ENCODE measurements around the gene TXNRD1. TPM values are rescaled to one million over a fixed set of nuclear protein-coding genes. Genes with fewer than 3 reads are reported as not detected.

The TXNRD1 gene
- total RNA-seq, 2 donors from 2014 or later = 75.8 to 103 TPM

Other genes with a start within 250 kb of the TXNRD1 start
- gene TDG, start 249.9 kb upstream of the TXNRD1 start, total RNA-seq = 10 to 100 TPM; 50.8 to 55.2 TPM
- gene GLT8D2, start 165.6 kb upstream of the TXNRD1 start, total RNA-seq = under 1 TPM in 1 of 2 donors, not detected in 1; 0.33 TPM
- gene HCFC2, start 151.2 kb upstream of the TXNRD1 start, total RNA-seq = 10 to 100 TPM; 13.5 to 17.6 TPM
- gene NFYB, start 77.6 kb upstream of the TXNRD1 start, total RNA-seq = 10 to 100 TPM; 13.1 to 18.5 TPM
- 10 to 100 TPM in 1 of 2 donors, 1 to 10 TPM in 1; 9.0 to 17.9 TPM for gene EID3, start 88.0 kb downstream of the TXNRD1 start, total RNA-seq
- gene CHST11, start 241.2 kb downstream of the TXNRD1 start, total RNA-seq = 100 to 1,000 TPM; 195 to 374 TPM

Measured in natural killer cell treated with Interleukin-12 subunit alpha and Interleukin-12 subunit beta and Interleukin-15 and Interleukin-18, amount 100 ng/mL, for 72 hours (primary cell).